Gastroesophageal sphincter (tissue), 4 donors: ENCODE measurements around the gene ALKBH5. TPM values are rescaled to one million over a fixed set of nuclear protein-coding genes. Genes with fewer than 3 reads are reported as not detected.

Experiments
- ATAC-seq: fragments of 150-250 bp; one replicate; pipeline ENCODE4 v1.9.1; 2016; ENCODE audit warnings: mild to moderate bottlenecking, moderate library complexity
- H3K27ac ChIP-seq, 4 donors: fragments of 200-600 bp; sonication (generic) in 3 of 4; 1 replicate in 3 of 4; 2 replicates in 1 of 4; pipeline ENCODE4 v1.5.1; 2016 to 2019
- H3K27me3 ChIP-seq: fragments of 200-600 bp; sonication (generic); one replicate; pipeline ENCODE4 v1.5.1; 2019
- H3K36me3 ChIP-seq, 2 donors: fragments of 200-600 bp; sonication (generic); one replicate each; pipeline ENCODE4 v1.5.1; 2019; ENCODE audit warnings: control low read depth in 1 of 2
- H3K4me1 ChIP-seq, 3 donors: fragments of 200-600 bp; sonication (generic); 1 replicate in 2 of 3; 2 replicates in 1 of 3; pipeline ENCODE4 v1.5.1; 2016 to 2019; ENCODE audit warnings: control low read depth in 2 of 3
- H3K4me3 ChIP-seq, 2 donors: fragments of 200-600 bp; sonication (generic); one replicate each; pipeline ENCODE4 v1.5.1; 2019; ENCODE audit warnings: mild to moderate bottlenecking in 1 of 2, moderate library complexity in 1 of 2
- H3K9me3 ChIP-seq, 3 donors: fragments of 200-600 bp; sonication (generic); one replicate each; pipeline ENCODE4 v1.5.1; 2017 to 2019; ENCODE audit warnings: control low read depth in 2 of 3
- EP300 ChIP-seq: sonication (generic); formaldehyde crosslinking; IDR thresholded peaks from one replicate; pipeline ENCODE4 v1.6.1; 2017; ENCODE audit warnings: antibody characterized with exemption, mild to moderate bottlenecking
- POLR2A ChIP-seq, 2 donors: fragments of 450-650 bp; IDR thresholded peaks; one replicate each; pipeline ENCODE4 v1.6.1; 2017; ENCODE audit warnings: antibody characterized with exemption in 2 of 2, mild to moderate bottlenecking in 2 of 2, moderate library complexity in 1 of 2
- POLR2AphosphoS5 ChIP-seq: sonication (generic); formaldehyde crosslinking; IDR thresholded peaks from one replicate; pipeline ENCODE4 v1.6.1; 2017; ENCODE audit warnings: antibody characterized with exemption
- WGBS, 2 donors: methylation state at CpG; one replicate each; pipeline ENCODE4 v1.1.5; 2018; ENCODE audit warnings: low coverage in 1 of 2; 5-methylcytosine and 5-hydroxymethylcytosine counted together
- total RNA-seq, 4 donors: library from RNA; depleted of rRNA; stranded (reverse); fragments of >200 nt; gene quantifications; one replicate each; pipeline ENCODE4 v1.1.0, GENCODE V29; 2016
- TF ChIP-seq, protein P1 (sequence below), 4 experiments: fragments of 200-600 bp in 2 of 4; fragments of 450-650 bp in 2 of 4; sonication (generic) in 1 of 4; IDR thresholded peaks; one replicate each; pipeline ENCODE4 v1.5.1; 2017 to 2019; ENCODE audit warnings: antibody characterized with exemption in 4 of 4, mild to moderate bottlenecking in 2 of 4, moderate library complexity in 2 of 4

Gene ALKBH5
- total RNA-seq, 4 donors from 2014 or later, result 123 to 207 (median 131) TPM

DNA sequence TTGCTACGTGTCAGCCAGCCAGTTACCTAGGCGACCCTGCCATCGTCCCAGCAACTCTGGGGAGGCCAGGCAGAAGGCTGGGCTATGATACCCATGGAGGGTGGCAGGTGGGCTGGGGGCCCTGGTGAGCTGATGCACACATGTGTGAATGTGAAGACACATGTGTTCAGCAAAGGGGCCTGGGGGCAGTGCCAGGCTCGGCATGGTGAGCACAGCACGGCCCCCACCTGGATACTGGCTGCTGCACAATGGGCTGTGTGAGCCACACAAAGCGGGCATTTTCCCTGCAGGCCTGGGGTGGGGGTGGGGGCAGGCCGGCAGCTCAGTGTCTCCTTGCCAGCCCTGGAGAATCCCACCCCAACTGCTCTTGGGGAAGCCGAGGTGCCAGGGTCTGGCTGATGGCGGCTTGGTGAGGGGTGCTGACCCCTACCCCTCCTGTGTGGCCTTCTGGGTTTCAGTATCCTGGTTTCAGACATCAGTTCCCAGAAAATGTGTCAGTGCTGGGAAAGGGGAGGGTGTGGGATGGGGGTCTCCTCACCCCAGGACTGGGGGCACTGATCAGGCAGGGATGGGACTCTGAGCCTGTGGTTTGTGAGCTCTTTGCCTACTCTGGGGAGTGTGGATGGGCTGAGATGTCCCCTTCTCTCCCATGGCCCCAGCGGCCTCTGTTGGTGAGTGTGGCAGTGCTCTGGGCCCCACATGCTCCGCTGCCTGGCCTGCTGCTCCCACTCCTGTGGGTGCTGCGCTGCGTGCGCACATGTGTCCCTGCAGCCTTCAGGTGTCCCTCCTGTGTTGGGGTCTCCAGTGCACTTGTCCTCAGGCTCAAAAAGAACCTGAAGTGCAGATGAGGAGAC is 46.9 kb downstream of the ALKBH5 start:
- no peak for ATAC-seq
- Histone ChIP-seq H3K36me3 (peaks cover 0 to 36% of the 10 kb centered on the region in 2 donors), H3K27ac (no peak overlapping the region), H3K9me3 (no peaks in the 10 kb centered on the region), H3K4me1 (peaks cover 0 to 28% (median 9%) of the 10 kb centered on the region in 3 donors), H3K4me3 (no peak overlapping the region), H3K27me3 (no peaks in the 10 kb centered on the region)
- WGBS, 2 donors, result no CpG with 5 or more reads among the region's 14 CpGs
- TF ChIP-seq POLR2AphosphoS5, result no peak
- TF ChIP-seq EP300, result no peak
- TF ChIP-seq, protein P1, sequence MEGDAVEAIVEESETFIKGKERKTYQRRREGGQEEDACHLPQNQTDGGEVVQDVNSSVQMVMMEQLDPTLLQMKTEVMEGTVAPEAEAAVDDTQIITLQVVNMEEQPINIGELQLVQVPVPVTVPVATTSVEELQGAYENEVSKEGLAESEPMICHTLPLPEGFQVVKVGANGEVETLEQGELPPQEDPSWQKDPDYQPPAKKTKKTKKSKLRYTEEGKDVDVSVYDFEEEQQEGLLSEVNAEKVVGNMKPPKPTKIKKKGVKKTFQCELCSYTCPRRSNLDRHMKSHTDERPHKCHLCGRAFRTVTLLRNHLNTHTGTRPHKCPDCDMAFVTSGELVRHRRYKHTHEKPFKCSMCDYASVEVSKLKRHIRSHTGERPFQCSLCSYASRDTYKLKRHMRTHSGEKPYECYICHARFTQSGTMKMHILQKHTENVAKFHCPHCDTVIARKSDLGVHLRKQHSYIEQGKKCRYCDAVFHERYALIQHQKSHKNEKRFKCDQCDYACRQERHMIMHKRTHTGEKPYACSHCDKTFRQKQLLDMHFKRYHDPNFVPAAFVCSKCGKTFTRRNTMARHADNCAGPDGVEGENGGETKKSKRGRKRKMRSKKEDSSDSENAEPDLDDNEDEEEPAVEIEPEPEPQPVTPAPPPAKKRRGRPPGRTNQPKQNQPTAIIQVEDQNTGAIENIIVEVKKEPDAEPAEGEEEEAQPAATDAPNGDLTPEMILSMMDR (IDR thresholded peaks at IDR 0.05), result no peak
- TF ChIP-seq POLR2A (IDR thresholded peaks at IDR 0.05), result no peak

DNA sequence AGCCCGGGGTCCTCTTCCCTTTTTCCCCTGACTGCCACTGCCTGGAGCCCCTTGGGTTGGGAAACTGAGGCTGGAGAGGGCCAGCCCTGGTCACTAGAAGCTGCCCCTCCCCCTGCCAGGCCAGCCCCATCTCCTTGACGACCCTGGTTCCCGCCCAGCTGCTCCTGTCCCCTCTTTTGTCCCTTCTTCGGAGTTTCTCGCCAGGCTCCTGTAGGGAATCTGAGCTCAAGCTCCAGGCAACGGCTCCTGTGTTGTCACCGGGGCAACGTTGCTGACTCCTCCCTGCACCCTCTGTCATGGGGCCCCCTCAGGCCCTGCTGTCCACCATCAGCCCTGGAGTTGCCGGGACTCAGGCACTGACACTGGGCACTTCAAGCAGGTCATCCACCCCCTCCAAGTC is 47.5 kb downstream of the ALKBH5 start:
- H3K9me3 ChIP-seq, result no peaks in the 10 kb centered on the region
- no peaks in the 10 kb centered on the region for H3K27me3 ChIP-seq
- H3K4me3 ChIP-seq, result no peak overlapping the region
- no peak for ATAC-seq
- TF ChIP-seq POLR2A (IDR thresholded peaks at IDR 0.05), result no peak
- no peak for TF ChIP-seq EP300
- TF ChIP-seq POLR2AphosphoS5, result no peak
- TF ChIP-seq, protein P1 (IDR thresholded peaks at IDR 0.05), result no peak
- H3K4me1 ChIP-seq, result peaks cover 0 to 24% (median 7%) of the 10 kb centered on the region in 3 donors
- H3K27ac ChIP-seq, result no peak overlapping the region
- WGBS, 2 donors, result 47% methylated on average over 3 of the region's 9 CpGs; no CpG with 5 or more reads in 1 of the 2 donors
- H3K36me3 ChIP-seq, result peaks cover 0 to 42% of the 10 kb centered on the region in 2 donors

DNA sequence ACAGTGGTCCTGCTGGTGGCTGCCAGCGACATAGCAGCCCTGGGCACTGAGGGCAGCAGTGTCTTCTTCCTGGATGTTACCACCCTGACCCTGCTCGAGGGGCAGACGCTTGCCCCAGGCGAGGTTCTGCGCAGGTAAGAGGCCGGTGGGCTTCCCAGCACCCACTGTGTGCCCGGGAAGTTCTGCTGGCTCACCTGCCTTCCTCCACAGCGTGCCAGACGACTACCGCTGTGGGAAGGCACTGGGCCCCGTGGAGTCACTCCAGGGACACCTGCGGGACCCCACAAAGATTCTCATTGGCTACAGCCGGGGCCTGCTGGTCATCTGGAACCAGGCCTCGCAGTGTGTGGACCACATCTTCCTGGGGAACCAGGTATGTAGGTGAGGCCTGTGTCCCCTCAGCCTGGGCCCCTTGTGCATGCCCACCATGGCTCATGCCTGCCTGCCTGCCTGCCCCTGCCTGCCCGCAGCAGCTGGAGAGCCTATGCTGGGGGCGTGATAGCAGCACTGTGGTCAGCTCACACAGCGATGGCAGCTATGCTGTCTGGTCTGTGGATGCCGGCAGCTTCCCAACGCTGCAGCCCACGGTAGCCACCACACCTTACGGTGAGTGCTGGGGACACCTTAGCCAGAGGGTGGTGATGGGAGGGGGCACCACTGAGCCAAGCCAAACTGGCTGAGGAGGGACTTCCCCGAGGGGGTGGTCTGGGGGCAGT is 50.3 kb downstream of the ALKBH5 start:
- 85% methylated on average over 5 of the region's 22 CpGs; no CpG with 5 or more reads in 1 of the 2 donors for WGBS, 2 donors
- ATAC-seq, result no peak
- TF ChIP-seq, protein P1 (IDR thresholded peaks at IDR 0.05), result no peak
- TF ChIP-seq POLR2A (IDR thresholded peaks at IDR 0.05) (no peak), EP300 (no peak), POLR2AphosphoS5 (no peak)
- Histone ChIP-seq H3K27me3 (no peaks in the 10 kb centered on the region), H3K4me3 (no peak overlapping the region), H3K4me1 (no peaks in the 10 kb centered on the region), H3K36me3 (peaks cover 0 to 70% of the 10 kb centered on the region in 2 donors), H3K27ac (no peak overlapping the region), H3K9me3 (no peaks in the 10 kb centered on the region)

DNA sequence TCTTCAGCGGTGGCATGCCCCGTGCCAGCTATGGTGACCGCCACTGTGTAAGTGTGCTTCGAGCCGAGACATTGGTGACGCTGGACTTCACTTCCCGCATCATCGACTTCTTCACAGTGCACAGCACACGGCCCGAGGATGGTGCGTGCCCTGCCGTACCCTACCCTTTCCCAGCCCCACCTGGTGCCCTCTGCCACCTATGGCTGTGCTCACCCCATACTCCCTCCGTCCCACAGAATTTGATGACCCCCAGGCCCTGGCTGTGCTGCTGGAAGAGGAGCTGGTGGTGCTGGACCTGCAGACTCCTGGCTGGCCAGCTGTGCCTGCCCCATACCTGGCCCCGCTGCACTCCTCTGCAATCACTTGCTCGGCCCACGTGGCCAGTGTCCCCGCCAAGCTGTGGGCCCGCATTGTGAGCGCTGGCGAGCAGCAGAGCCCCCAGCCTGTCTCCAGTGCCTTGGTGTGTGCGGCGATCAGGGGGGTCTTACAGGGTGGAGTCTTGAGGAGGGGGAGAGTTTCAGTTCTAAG is 51.3 kb downstream of the ALKBH5 start:
- TF ChIP-seq EP300, result no peak
- no peak for TF ChIP-seq POLR2A (IDR thresholded peaks at IDR 0.05)
- no peak for TF ChIP-seq POLR2AphosphoS5
- TF ChIP-seq, protein P1 (IDR thresholded peaks at IDR 0.05), result no peak
- ATAC-seq, result no peak
- no peaks in the 10 kb centered on the region for H3K9me3 ChIP-seq
- no peak overlapping the region for H3K4me3 ChIP-seq
- H3K4me1 ChIP-seq, result no peaks in the 10 kb centered on the region
- peaks cover 0 to 79% of the 10 kb centered on the region in 2 donors for H3K36me3 ChIP-seq
- 97 to 100% methylated on average over 3 to 6 of the region's 22 CpGs for whole genome bisulfite sequencing, 2 donors
- H3K27me3 ChIP-seq, result no peaks in the 10 kb centered on the region
- no peak overlapping the region for H3K27ac ChIP-seq
